Spleen (tissue), 11 donors: ENCODE data around the gene ATP2B2. TPM values are rescaled to one million over a fixed set of nuclear protein-coding genes. Genes with fewer than 3 reads are reported as not detected.
A peak's percentile ranks its signal among the peaks of the same experiment; 100 is the strongest.

Experiments
- DNase-seq: peaks from one replicate; pipeline ENCODE4 v3.0.0-alpha.2; 2020
- H3K27ac ChIP-seq, 8 donors: fragments of 200-600 bp; sonication (generic) in 7 of 8; 1 replicate in 4 of 8; 2 replicates in 4 of 8; pipeline versions ENCODE4 v1.5.0 to v1.8.0; 2016 to 2021; ENCODE audit warnings: inconsistent platforms in 4 of 8, mild to moderate bottlenecking in 4 of 8, moderate library complexity in 1 of 8
- H3K27me3 ChIP-seq, 7 donors: fragments of 200-600 bp; sonication (generic) in 6 of 7; replicated peaks in 1 of 7; 1 replicate in 4 of 7; 2 replicates in 3 of 7; pipeline versions ENCODE4 v1.5.0 to v1.8.0; 2016 to 2021; ENCODE audit warnings: inconsistent platforms in 3 of 7, mild to moderate bottlenecking in 1 of 7
- H3K36me3 ChIP-seq, 6 donors: fragments of 200-600 bp; sonication (generic) in 5 of 6; 1 replicate in 4 of 6; 2 replicates in 2 of 6; pipeline versions ENCODE4 v1.5.0 to v1.8.0; 2016 to 2021; ENCODE audit warnings: inconsistent platforms in 2 of 6
- H3K4me1 ChIP-seq, 6 donors: fragments of 200-600 bp; sonication (generic) in 5 of 6; 1 replicate in 3 of 6; 2 replicates in 3 of 6; pipeline versions ENCODE4 v1.5.0 to v1.8.0; 2016 to 2021; ENCODE audit warnings: inconsistent platforms in 3 of 6
- H3K4me3 ChIP-seq, 8 donors: fragments of 200-600 bp; sonication (generic) in 7 of 8; 1 replicate in 4 of 8; 2 replicates in 4 of 8; pipeline versions ENCODE4 v1.5.0 to v1.8.0; 2016 to 2021; ENCODE audit warnings: inconsistent platforms in 4 of 8, mild to moderate bottlenecking in 4 of 8, moderate library complexity in 2 of 8
- H3K9me3 ChIP-seq, 8 donors: fragments of 200-600 bp; sonication (generic) in 7 of 8; 1 replicate in 4 of 8; 2 replicates in 4 of 8; pipeline versions ENCODE4 v1.5.0 to v1.8.0; 2016 to 2021; ENCODE audit warnings: inconsistent platforms in 4 of 8
- CTCF ChIP-seq, 11 experiments: fragments of 200-600 bp in 7 of 11; fragments of 450-650 bp in 4 of 11; sonication (generic) in 4 of 11; IDR thresholded peaks in 8 of 11; conservative IDR thresholded peaks in 3 of 11; 1 replicate in 7 of 11; 2 replicates in 4 of 11; pipeline versions ENCODE4 v1.4.0 to v1.8.0; 2016 to 2021; ENCODE audit warnings: antibody characterized with exemption in 11 of 11, inconsistent platforms in 4 of 11, mild to moderate bottlenecking in 1 of 11
- POLR2A ChIP-seq, 3 donors: fragments of 450-650 bp; IDR thresholded peaks; one replicate each; pipeline ENCODE4 v1.5.1; 2017; ENCODE audit warnings: antibody characterized with exemption in 3 of 3, mild to moderate bottlenecking in 1 of 3
- POLR2AphosphoS5 ChIP-seq, 3 donors: sonication (generic); formaldehyde crosslinking; IDR thresholded peaks; one replicate each; pipeline ENCODE4 v1.5.1; 2017; ENCODE audit warnings: antibody characterized with exemption in 3 of 3
- WGBS, 5 donors: extraction: QIAGEN DNeasy Blood & Tissue Kit in 3 of 5; methylation state at CpG; one replicate each; pipeline versions ENCODE4 v1.1.5 to v1.1.7; 2013 to 2018; 5-methylcytosine and 5-hydroxymethylcytosine counted together
- intact Hi-C: fragments of 100-400 bp; cut with DNase I; formaldehyde crosslinking; loops from one replicate; pipeline ENCODE4 v1.15.0; 2023; ENCODE audit warnings: low total_unique reads
- polyA plus RNA-seq, 3 donors: library from polyadenylated mRNA; stranded (reverse); fragments of 200-250 nt; gene quantifications; one replicate each; pipeline ENCODE4 v1.2.1, GENCODE V29; 2013
- total RNA-seq, 7 donors: library from RNA; depleted of rRNA in 3 of 7; stranded (reverse); fragments of >200 nt in 3 of 7; fragmentation: NEBNext Ultra II Directional in 4 of 7; extraction: Animal tissue kit (Norgen Biotek cat#: 25700) in 4 of 7; gene quantifications; one replicate each; pipeline versions ENCODE4 v1.1.0 to v1.2.1, GENCODE V29; 2016 to 2021
- donor health status: healthy with polysubstance abuse.
- donor health status: DM: no; HTN: no; CAD: no; lungs with moderate emphysema.
- donor health status: DM: no; HTN: no; CAD: no.
- donor health status: Bipolar disorder and iron deficiency.
- donor health status: healthy.
- donor health status: DM: no; HTN: no; CAD: no.
- donor health status: DM: yes; HTN: yes; CAD: no.

The ATP2B2 gene
- total and polyA plus RNA-seq, 10 donors = 0.02 to 1.5 (median 0.24) TPM; not detected in 2

- Histone ChIP-seq H3K9me3 (no peaks in the 10 kb centered on the region), H3K4me1 (no peaks in the 10 kb centered on the region), H3K36me3 (no peaks in the 10 kb centered on the region), H3K27ac (no peak overlapping the region), H3K4me3 (no peak overlapping the region), H3K27me3 (peaks cover 0 to 10% (median 0%) of the 10 kb centered on the region in 7 donors)
- 59 to 69% (median 65%) methylated on average over 6 to 7 of the region's 7 CpGs for WGBS, 5 donors
- intact Hi-C loops = no loop called here
- TF ChIP-seq POLR2AphosphoS5 (IDR thresholded peaks at IDR 0.05) (no peak), POLR2A (IDR thresholded peaks at IDR 0.05) (no peak), CTCF (IDR thresholded peaks at IDR 0.05 in 8 of 11, conservative IDR thresholded peaks at IDR 0.05 in 3 of 11) (no peak)
- peak; percentile 41 for DNase-seq
Measured at GRCh38 chr3:10511809-10512494, 6.6 kb upstream of the ATP2B2 start.

GRCh38 chr3:10510743-10511432 is 5.5 kb upstream of the ATP2B2 start:
- WGBS, 5 donors = 82 to 91% (median 87%) methylated on average over 6 of the region's 6 CpGs
- H3K36me3 ChIP-seq = no peaks in the 10 kb centered on the region
- no peak overlapping the region for H3K27ac ChIP-seq
- TF ChIP-seq POLR2A (IDR thresholded peaks at IDR 0.05) (no peak), POLR2AphosphoS5 (IDR thresholded peaks at IDR 0.05) (no peak), CTCF (IDR thresholded peaks at IDR 0.05 in 8 of 11, conservative IDR thresholded peaks at IDR 0.05 in 3 of 11) (no peak)
- H3K27me3 ChIP-seq = peaks cover 0 to 21% (median 7%) of the 10 kb centered on the region in 7 donors
- H3K4me3 ChIP-seq = no peak overlapping the region
- no peaks in the 10 kb centered on the region for H3K9me3 ChIP-seq
- intact Hi-C loops = no loop called here
- DNase-seq = no peak
- peaks cover 0 to 2% (median under 1%) of the 10 kb centered on the region in 6 donors for H3K4me1 ChIP-seq

GRCh38 chr3:10510086-10510742 is 4.8 kb upstream of the ATP2B2 start:
- intact Hi-C loops = no loop called here
- Histone ChIP-seq H3K27ac (no peak overlapping the region), H3K27me3 (peaks cover 0 to 28% (median 14%) of the 10 kb centered on the region in 7 donors), H3K4me1 (peaks cover 0 to 9% (median 5%) of the 10 kb centered on the region in 6 donors), H3K9me3 (no peaks in the 10 kb centered on the region), H3K4me3 (no peak overlapping the region), H3K36me3 (no peaks in the 10 kb centered on the region)
- DNase-seq = no peak
- WGBS, 5 donors = 67 to 82% (median 79%) methylated on average over 8 to 10 of the region's 10 CpGs
- TF ChIP-seq POLR2A (IDR thresholded peaks at IDR 0.05) (no peak), CTCF (IDR thresholded peaks at IDR 0.05 in 8 of 11, conservative IDR thresholded peaks at IDR 0.05 in 3 of 11) (no peak), POLR2AphosphoS5 (IDR thresholded peaks at IDR 0.05) (no peak)

- Histone ChIP-seq H3K4me1 (peaks cover 0 to 17% (median 11%) of the 10 kb centered on the region in 6 donors), H3K36me3 (no peaks in the 10 kb centered on the region), H3K4me3 (no peak overlapping the region), H3K27ac (no peak overlapping the region), H3K9me3 (no peaks in the 10 kb centered on the region), H3K27me3 (peaks cover 0 to 36% (median 23%) of the 10 kb centered on the region in 7 donors)
- TF ChIP-seq POLR2AphosphoS5 (IDR thresholded peaks at IDR 0.05) (no peak), POLR2A (IDR thresholded peaks at IDR 0.05) (no peak), CTCF (IDR thresholded peaks at IDR 0.05 in 8 of 11, conservative IDR thresholded peaks at IDR 0.05 in 3 of 11) (no peak)
- WGBS, 5 donors = 69 to 90% (median 85%) methylated on average over 7 of the region's 7 CpGs
- intact Hi-C loops = no loop called here
- no peak for DNase-seq
Measured at GRCh38 chr3:10509325-10509724, 3.9 kb upstream of the ATP2B2 start.
